K562 (cell line): ENCODE measurements around the gene CFAP97D2. TPM values are rescaled to one million over a fixed set of nuclear protein-coding genes. Genes with fewer than 3 reads are reported as not detected.

Experiments
- ATAC-seq: fragments of 200-7000 bp; cut with Tn5 transposase; 3 replicates; pipeline ENCODE4 v1.9.1; 2020; ENCODE audit warnings: moderate library complexity
- BruUV-seq: library from RNA; stranded (reverse); fragments of 400-500 nt; replicated peaks from 2 replicates; lab custom pipeline; 2021; lab: Mats Ljungman, UMichigan
- CTCF ChIA-PET: fragments of 300-600 bp; formaldehyde crosslinking; extraction: SDS; loops from one replicate; lab custom pipeline; 2021; ENCODE audit warnings: low intra/inter-chr PET ratio; lab: Yijun Ruan, JAX
- POLR2A ChIA-PET: fragments of 300-600, 350-650 bp; sonication (Branson Sonifier 250); formaldehyde crosslinking; extraction: SDS; loops from one replicate; lab custom pipeline; 2021; ENCODE audit warnings: antibody characterized with exemption, inconsistent platforms; lab: Yijun Ruan, JAX
- DNase-seq, 4 experiments: peaks; one replicate each; pipeline versions ENCODE4 v3.0.0 to v3.0.0-alpha.2; 2011 to 2018; ENCODE audit warnings: low spot score in 3 of 4, mixed read lengths in 3 of 4; ENCODE audit errors: extremely low read depth in 1 of 4
- FAIRE-seq: peaks from 2 replicates; lab custom pipeline; 2011; peaks lifted over from hg19 to GRCh38; lab: Jason Lieb, UNC
- H2AFZ ChIP-seq: 2 replicates; pipeline ENCODE4 v1.6.0; 2011; ENCODE audit warnings: low read depth, low read length, control low read depth, inconsistent platforms
- H3K27ac ChIP-seq: fragments of 200-600 bp; 3 replicates; pipeline ENCODE4 v1.8.0; 2011; ENCODE audit warnings: low read depth, mild to moderate bottlenecking, control low read depth, inconsistent platforms, low read length, moderate library complexity, mixed read lengths; ENCODE audit errors: extremely low read depth
- H3K27me3 ChIP-seq, 2 experiments: fragments of 300-600 bp in 1 of 2; 2 replicates in 1 of 2; 3 replicates in 1 of 2; pipeline versions ENCODE4 v1.6.0 to v1.8.0; 2011; ENCODE audit warnings: inconsistent platforms in 2 of 2, low read length in 2 of 2, mild to moderate bottlenecking in 1 of 2, mixed read lengths in 1 of 2, moderate library complexity in 1 of 2; ENCODE audit not compliant: control insufficient read depth in 2 of 2, insufficient read depth in 2 of 2
- H3K36me3 ChIP-seq: fragments of 300-600 bp; 3 replicates; pipeline ENCODE4 v1.8.0; 2011; ENCODE audit warnings: mild to moderate bottlenecking, low read length, inconsistent platforms; ENCODE audit not compliant: control insufficient read depth, insufficient read depth
- H3K4me1 ChIP-seq, 2 experiments: fragments of 200-600 bp in 1 of 2; replicated peaks in 1 of 2; 2 replicates in 1 of 2; 3 replicates in 1 of 2; pipeline versions ENCODE4 v1.5.1 to v1.8.0; 2011; ENCODE audit warnings: inconsistent platforms in 2 of 2, low read length in 2 of 2, mild to moderate bottlenecking in 1 of 2, mixed read lengths in 1 of 2, moderate library complexity in 1 of 2; ENCODE audit not compliant: control insufficient read depth in 2 of 2, insufficient read depth in 2 of 2
- H3K4me2 ChIP-seq: 2 replicates; pipeline ENCODE4 v1.6.1; 2011; ENCODE audit warnings: low read length, control low read depth, inconsistent platforms, mixed read lengths; ENCODE audit not compliant: insufficient read depth
- H3K4me3 ChIP-seq: fragments of 200-600 bp; sonication (generic), shearing (Covaris generic); 2 replicates; pipeline ENCODE4 v1.5.1; 2016; ENCODE audit warnings: control low read depth, inconsistent platforms
- H3K79me2 ChIP-seq: fragments of 200-600 bp; 3 replicates; pipeline ENCODE4 v1.8.0; 2011; ENCODE audit warnings: low read length, inconsistent platforms; ENCODE audit not compliant: control insufficient read depth, insufficient read depth
- H3K9ac ChIP-seq, 2 experiments: 2 replicates each; pipeline versions ENCODE4 v1.6.0 to v1.6.1; 2011; ENCODE audit warnings: low read depth in 2 of 2, low read length in 2 of 2, control low read depth in 1 of 2, inconsistent platforms in 1 of 2, mild to moderate bottlenecking in 1 of 2, mixed read lengths in 1 of 2; ENCODE audit not compliant: insufficient read depth in 1 of 2
- H3K9me1 ChIP-seq: one replicate; pipeline ENCODE4 v1.6.0; 2011; ENCODE audit warnings: inconsistent platforms, mild to moderate bottlenecking, low read length, moderate library complexity; ENCODE audit not compliant: control insufficient read depth, insufficient read depth
- H3K9me3 ChIP-seq: replicated peaks from 2 replicates; pipeline ENCODE4 v1.5.1; 2011; ENCODE audit warnings: low read depth, low read length, inconsistent platforms; ENCODE audit not compliant: control insufficient read depth, insufficient read depth
- H4K20me1 ChIP-seq: replicated peaks from 2 replicates; pipeline ENCODE4 v1.6.1; 2011; ENCODE audit warnings: low read length, inconsistent platforms, mixed read lengths; ENCODE audit not compliant: control insufficient read depth, insufficient read depth
- EP300 ChIP-seq: IDR thresholded peaks from 2 replicates; pipeline ENCODE4 v1.6.1; 2012; ENCODE audit warnings: low read length, improper control_type of control experiment
- EWSR1 ChIP-seq: fragments of 450-650 bp; IDR thresholded peaks from 2 replicates; pipeline ENCODE4 v1.6.1; 2018; ENCODE audit warnings: borderline replicate concordance, mild to moderate bottlenecking, low read depth, moderate library complexity; ENCODE audit not compliant: partially characterized antibody
- KLF10 ChIP-seq: fragments of 250-450 bp; sonication (Bioruptor Pico); IDR thresholded peaks from 2 replicates; pipeline ENCODE4 v1.6.1; 2021; ENCODE audit warnings: matching md5 sums
- NBN ChIP-seq: fragments of 450-650 bp; IDR thresholded peaks from 2 replicates; pipeline ENCODE4 v1.6.1; 2016; ENCODE audit warnings: low read depth, mild to moderate bottlenecking
- POLR2AphosphoS5 ChIP-seq: IDR thresholded peaks from 2 replicates; pipeline ENCODE4 v1.6.1; 2011; ENCODE audit warnings: mild to moderate bottlenecking, low read depth, low read length, moderate library complexity; ENCODE audit not compliant: control insufficient read depth, insufficient read depth
- POLR3G ChIP-seq: IDR thresholded peaks from 2 replicates; pipeline ENCODE4 v1.6.1; 2011; ENCODE audit not compliant: insufficient read length, insufficient replicate concordance; ENCODE audit errors: extremely low read depth
- RBM22 ChIP-seq: fragments of 200-400 bp; formaldehyde crosslinking; IDR thresholded peaks from 2 replicates; pipeline ENCODE4 v1.6.1; 2018; ENCODE audit warnings: low read length, low read depth; ENCODE audit not compliant: poor library complexity, severe bottlenecking
- RUNX1 ChIP-seq: sonication (generic); IDR thresholded peaks from 2 replicates; pipeline ENCODE4 v1.6.1; 2016; ENCODE audit warnings: antibody characterized with exemption, low read depth
- ZNF354B ChIP-seq: fragments of 250-450 bp; sonication (Bioruptor Pico); IDR thresholded peaks from 2 replicates; pipeline ENCODE4 v1.4.0; 2020
- ZNF586 ChIP-seq: fragments of 450-650 bp; formaldehyde crosslinking; conservative IDR thresholded peaks from 2 replicates; pipeline ENCODE4 v1.4.0; 2020; ENCODE audit warnings: mild to moderate bottlenecking, moderate library complexity
- WGBS: fragments of 100-300 bp; shearing (Covaris generic); methylation state at CpG from one replicate; pipeline ENCODE4 v1.1.6; 2016; ENCODE audit warnings: low coverage, mixed read lengths; ENCODE audit not compliant: insufficient coverage; ENCODE audit errors: missing lambda C conversion rate; 5-methylcytosine and 5-hydroxymethylcytosine counted together
- in situ Hi-C: fragments of 300-500 bp; cut with MboI; formaldehyde crosslinking; loops from 4 replicates; pipeline ENCODE4 v1.15.0; 2018; ENCODE audit warnings: inconsistent platforms, mixed read lengths
- intact Hi-C: fragments of 100-400 bp; cut with micrococcal nuclease; formaldehyde crosslinking; loops from 2 replicates; pipeline ENCODE4 v1.14.2; 2022
- polyA plus RNA-seq, 8 experiments: library from polyadenylated mRNA; depleted of rRNA in 4 of 8; stranded (reverse) in 5 of 8; unstranded in 3 of 8; fragments of >200 nt; fragmentation: Nextera tagmentation in 2 of 8; fragmentation: Illumina TruSeq in 1 of 8; extraction: Ambion mirVana in 2 of 8; extraction: Trizol in 1 of 8; gene quantifications; 2 replicates each; pipeline versions ENCODE4 v1.2.1 to v1.2.3, GENCODE V29; 2011 to 2014; ENCODE audit warnings: inconsistent platforms in 1 of 8, missing spikeins in 1 of 8
- total RNA-seq, 7 experiments: library from RNA; depleted of rRNA in 6 of 7; stranded (reverse); fragments of >200 nt in 6 of 7; fragmentation: Illumina TruSeq in 2 of 7; extraction: Trizol in 2 of 7; gene quantifications; 2 replicates each; pipeline versions ENCODE4 v1.2.1 to v1.2.3, GENCODE V29; 2011 to 2021; ENCODE audit warnings: low replicate concordance in 1 of 7
- TF ChIP-seq, protein P1 (sequence below): fragments of 450-650 bp; formaldehyde crosslinking; IDR thresholded peaks from 2 replicates; pipeline ENCODE4 v1.4.0; 2022; ENCODE audit warnings: mild to moderate bottlenecking, moderate library complexity
- TF ChIP-seq, protein P2 (sequence below): fragments of 250-450 bp; sonication (Bioruptor Pico); IDR thresholded peaks from 2 replicates; pipeline ENCODE4 v1.8.0; 2021; ENCODE audit warnings: moderate library complexity, mild to moderate bottlenecking, inconsistent platforms
- TF ChIP-seq, protein P3 (sequence below): fragments of 450-650 bp; IDR thresholded peaks from 2 replicates; pipeline ENCODE4 v1.6.1; 2017; ENCODE audit warnings: mild to moderate bottlenecking, moderate library complexity

CFAP97D2 gene
- total and polyA plus RNA-seq, 9 of the 15 experiments (the other 6 are each of a cell fraction or from before 2014, with no cell fraction given) = not detected

DNA sequence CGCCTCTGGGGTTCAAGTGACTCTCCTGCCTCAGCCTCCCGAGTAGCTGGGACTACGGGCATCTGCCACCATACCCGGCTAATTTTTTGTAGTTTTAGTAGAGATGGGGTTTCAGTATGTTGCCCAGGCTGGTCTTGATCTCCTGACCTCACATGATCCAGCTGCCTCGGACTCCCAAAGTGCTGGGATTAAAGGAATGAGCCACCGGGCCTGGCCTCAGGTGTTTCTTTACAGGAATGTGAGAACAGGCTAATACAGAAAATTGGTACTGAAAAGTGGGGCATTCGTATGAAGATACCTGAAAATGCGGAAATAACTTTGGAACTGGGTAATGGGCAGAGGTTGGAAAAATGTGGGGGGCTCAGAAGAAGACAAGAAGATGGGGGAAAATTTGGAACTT, 52.8 kb downstream of the CFAP97D2 start:
- H3K36me3 ChIP-seq = peaks cover 9% of the 10 kb centered on the region; the same call in 1 of the 3 replicates
- H4K20me1 ChIP-seq = no peaks in the 10 kb centered on the region
- no peak overlapping the region for H3K9ac ChIP-seq
- in situ Hi-C loops = no loop called here
- intact Hi-C loops = no loop called here
- H3K4me2 ChIP-seq = no peak overlapping the region
- peaks cover 7% of the 10 kb centered on the region; the same call in 1 of the 2 replicates for H3K9me3 ChIP-seq
- no peaks in the 10 kb centered on the region for H3K27me3 ChIP-seq
- no TSS peak for BruUV-seq
- H3K79me2 ChIP-seq = peaks cover 21% of the 10 kb centered on the region
- ChIA-PET CTCF (no interaction called here), POLR2A (no interaction called here)
- DNase-seq (no peak), ATAC-seq (no peak), FAIRE-seq (no peak)
- H3K4me1 ChIP-seq = peaks cover 6 to 17% of the 10 kb centered on the region in 2 experiments; a peak in 4 of 5 replicates
- H3K27ac ChIP-seq = no peak overlapping the region
- no peak overlapping the region for H3K4me3 ChIP-seq
- TF ChIP-seq, protein P1, sequence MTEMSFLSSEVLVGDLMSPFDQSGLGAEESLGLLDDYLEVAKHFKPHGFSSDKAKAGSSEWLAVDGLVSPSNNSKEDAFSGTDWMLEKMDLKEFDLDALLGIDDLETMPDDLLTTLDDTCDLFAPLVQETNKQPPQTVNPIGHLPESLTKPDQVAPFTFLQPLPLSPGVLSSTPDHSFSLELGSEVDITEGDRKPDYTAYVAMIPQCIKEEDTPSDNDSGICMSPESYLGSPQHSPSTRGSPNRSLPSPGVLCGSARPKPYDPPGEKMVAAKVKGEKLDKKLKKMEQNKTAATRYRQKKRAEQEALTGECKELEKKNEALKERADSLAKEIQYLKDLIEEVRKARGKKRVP = no peak
- no peak for TF ChIP-seq NBN
- no peak for TF ChIP-seq POLR3G
- no peak for TF ChIP-seq POLR2AphosphoS5
- TF ChIP-seq EWSR1 = no peak
- TF ChIP-seq RUNX1 = no peak
- TF ChIP-seq ZNF586 (CRISPR knock-in tag) = no peak
- TF ChIP-seq, protein P2, sequence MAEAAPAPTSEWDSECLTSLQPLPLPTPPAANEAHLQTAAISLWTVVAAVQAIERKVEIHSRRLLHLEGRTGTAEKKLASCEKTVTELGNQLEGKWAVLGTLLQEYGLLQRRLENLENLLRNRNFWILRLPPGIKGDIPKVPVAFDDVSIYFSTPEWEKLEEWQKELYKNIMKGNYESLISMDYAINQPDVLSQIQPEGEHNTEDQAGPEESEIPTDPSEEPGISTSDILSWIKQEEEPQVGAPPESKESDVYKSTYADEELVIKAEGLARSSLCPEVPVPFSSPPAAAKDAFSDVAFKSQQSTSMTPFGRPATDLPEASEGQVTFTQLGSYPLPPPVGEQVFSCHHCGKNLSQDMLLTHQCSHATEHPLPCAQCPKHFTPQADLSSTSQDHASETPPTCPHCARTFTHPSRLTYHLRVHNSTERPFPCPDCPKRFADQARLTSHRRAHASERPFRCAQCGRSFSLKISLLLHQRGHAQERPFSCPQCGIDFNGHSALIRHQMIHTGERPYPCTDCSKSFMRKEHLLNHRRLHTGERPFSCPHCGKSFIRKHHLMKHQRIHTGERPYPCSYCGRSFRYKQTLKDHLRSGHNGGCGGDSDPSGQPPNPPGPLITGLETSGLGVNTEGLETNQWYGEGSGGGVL (CRISPR knock-in tag) = no peak
- TF ChIP-seq ZNF354B (CRISPR knock-in tag) = no peak
- TF ChIP-seq EP300 = no peak
- no peak for TF ChIP-seq KLF10 (CRISPR knock-in tag)
- TF ChIP-seq, protein P3, sequence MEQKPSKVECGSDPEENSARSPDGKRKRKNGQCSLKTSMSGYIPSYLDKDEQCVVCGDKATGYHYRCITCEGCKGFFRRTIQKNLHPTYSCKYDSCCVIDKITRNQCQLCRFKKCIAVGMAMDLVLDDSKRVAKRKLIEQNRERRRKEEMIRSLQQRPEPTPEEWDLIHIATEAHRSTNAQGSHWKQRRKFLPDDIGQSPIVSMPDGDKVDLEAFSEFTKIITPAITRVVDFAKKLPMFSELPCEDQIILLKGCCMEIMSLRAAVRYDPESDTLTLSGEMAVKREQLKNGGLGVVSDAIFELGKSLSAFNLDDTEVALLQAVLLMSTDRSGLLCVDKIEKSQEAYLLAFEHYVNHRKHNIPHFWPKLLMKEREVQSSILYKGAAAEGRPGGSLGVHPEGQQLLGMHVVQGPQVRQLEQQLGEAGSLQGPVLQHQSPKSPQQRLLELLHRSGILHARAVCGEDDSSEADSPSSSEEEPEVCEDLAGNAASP = no peak
- no peak for TF ChIP-seq RBM22
- 67% methylated on average over 4 of the region's 8 CpGs for WGBS
- no peak overlapping the region for H2AFZ ChIP-seq
- no peaks in the 10 kb centered on the region for H3K9me1 ChIP-seq
